K562 (cell line): ENCODE data around the gene LCLAT1. TPM values are rescaled to one million over a fixed set of nuclear protein-coding genes. Genes with fewer than 3 reads are reported as not detected.

ENCODE experiments used
- C11orf30 ChIP-seq: fragments of 450-650 bp; IDR thresholded peaks from 2 replicates; pipeline ENCODE4 v1.6.1; 2016; ENCODE audit warnings: low read depth, mild to moderate bottlenecking
- ELF4 ChIP-seq: fragments of 450-650 bp; formaldehyde crosslinking; IDR thresholded peaks from 2 replicates; pipeline ENCODE4 v1.4.0; 2022; ENCODE audit warnings: missing genetic modification characterization
- ELK1 ChIP-seq: sonication (generic); formaldehyde crosslinking; IDR thresholded peaks from 2 replicates; pipeline ENCODE4 v1.8.1; 2022; ENCODE audit warnings: missing genetic modification reagents
- MNT ChIP-seq, 2 experiments: fragments of 450-650 bp; conservative IDR thresholded peaks; 2 replicates each; pipeline ENCODE4 v1.6.1; 2017; ENCODE audit warnings: mild to moderate bottlenecking in 2 of 2, moderate library complexity in 2 of 2
- MYNN ChIP-seq, 2 experiments: sonication (generic); formaldehyde crosslinking in 1 of 2; IDR thresholded peaks; 2 replicates each; pipeline versions ENCODE4 v1.5.0 to v1.6.1; 2016 to 2020; ENCODE audit warnings: antibody characterized with exemption in 1 of 2, missing genetic modification reagents in 1 of 2
- ZBTB5 ChIP-seq: fragments of 450-650 bp; IDR thresholded peaks from 2 replicates; pipeline ENCODE4 v1.6.1; 2017; ENCODE audit warnings: antibody characterized with exemption
- ZNF77 ChIP-seq: fragments of 250-450 bp; sonication (Bioruptor Pico); IDR thresholded peaks from 2 replicates; pipeline ENCODE4 v1.5.0; 2020
- polyA plus RNA-seq, 8 experiments: library from polyadenylated mRNA; depleted of rRNA in 4 of 8; stranded (reverse) in 5 of 8; unstranded in 3 of 8; fragments of >200 nt; fragmentation: Nextera tagmentation in 2 of 8; fragmentation: Illumina TruSeq in 1 of 8; extraction: Ambion mirVana in 2 of 8; extraction: Trizol in 1 of 8; gene quantifications; 2 replicates each; pipeline versions ENCODE4 v1.2.1 to v1.2.3, GENCODE V29; 2011 to 2014; ENCODE audit warnings: inconsistent platforms in 1 of 8, missing spikeins in 1 of 8
- total RNA-seq, 7 experiments: library from RNA; depleted of rRNA in 6 of 7; stranded (reverse); fragments of >200 nt in 6 of 7; fragmentation: Illumina TruSeq in 2 of 7; extraction: Trizol in 2 of 7; gene quantifications; 2 replicates each; pipeline versions ENCODE4 v1.2.1 to v1.2.3, GENCODE V29; 2011 to 2021; ENCODE audit warnings: low replicate concordance in 1 of 7
- TF ChIP-seq, protein P1 (sequence below): fragments of 450-650 bp; IDR thresholded peaks from 2 replicates; pipeline ENCODE4 v1.6.1; 2017; ENCODE audit warnings: antibody characterized with exemption, mild to moderate bottlenecking
- TF ChIP-seq, protein P2 (sequence below): conservative IDR thresholded peaks from 2 replicates; pipeline ENCODE4 v1.6.1; 2011; ENCODE audit warnings: low read depth, mild to moderate bottlenecking, low read length; ENCODE audit not compliant: control insufficient read depth

LCLAT1 gene
- total and polyA plus RNA-seq, 9 of the 15 experiments (the other 6 are each of a cell fraction or from before 2014, with no cell fraction given): 8.9 to 63.3 (median 25.4) TPM

GRCh38 chr2:30447149-30448045, at the start of gene LCLAT1 (continued):
- TF ChIP-seq, protein P1, sequence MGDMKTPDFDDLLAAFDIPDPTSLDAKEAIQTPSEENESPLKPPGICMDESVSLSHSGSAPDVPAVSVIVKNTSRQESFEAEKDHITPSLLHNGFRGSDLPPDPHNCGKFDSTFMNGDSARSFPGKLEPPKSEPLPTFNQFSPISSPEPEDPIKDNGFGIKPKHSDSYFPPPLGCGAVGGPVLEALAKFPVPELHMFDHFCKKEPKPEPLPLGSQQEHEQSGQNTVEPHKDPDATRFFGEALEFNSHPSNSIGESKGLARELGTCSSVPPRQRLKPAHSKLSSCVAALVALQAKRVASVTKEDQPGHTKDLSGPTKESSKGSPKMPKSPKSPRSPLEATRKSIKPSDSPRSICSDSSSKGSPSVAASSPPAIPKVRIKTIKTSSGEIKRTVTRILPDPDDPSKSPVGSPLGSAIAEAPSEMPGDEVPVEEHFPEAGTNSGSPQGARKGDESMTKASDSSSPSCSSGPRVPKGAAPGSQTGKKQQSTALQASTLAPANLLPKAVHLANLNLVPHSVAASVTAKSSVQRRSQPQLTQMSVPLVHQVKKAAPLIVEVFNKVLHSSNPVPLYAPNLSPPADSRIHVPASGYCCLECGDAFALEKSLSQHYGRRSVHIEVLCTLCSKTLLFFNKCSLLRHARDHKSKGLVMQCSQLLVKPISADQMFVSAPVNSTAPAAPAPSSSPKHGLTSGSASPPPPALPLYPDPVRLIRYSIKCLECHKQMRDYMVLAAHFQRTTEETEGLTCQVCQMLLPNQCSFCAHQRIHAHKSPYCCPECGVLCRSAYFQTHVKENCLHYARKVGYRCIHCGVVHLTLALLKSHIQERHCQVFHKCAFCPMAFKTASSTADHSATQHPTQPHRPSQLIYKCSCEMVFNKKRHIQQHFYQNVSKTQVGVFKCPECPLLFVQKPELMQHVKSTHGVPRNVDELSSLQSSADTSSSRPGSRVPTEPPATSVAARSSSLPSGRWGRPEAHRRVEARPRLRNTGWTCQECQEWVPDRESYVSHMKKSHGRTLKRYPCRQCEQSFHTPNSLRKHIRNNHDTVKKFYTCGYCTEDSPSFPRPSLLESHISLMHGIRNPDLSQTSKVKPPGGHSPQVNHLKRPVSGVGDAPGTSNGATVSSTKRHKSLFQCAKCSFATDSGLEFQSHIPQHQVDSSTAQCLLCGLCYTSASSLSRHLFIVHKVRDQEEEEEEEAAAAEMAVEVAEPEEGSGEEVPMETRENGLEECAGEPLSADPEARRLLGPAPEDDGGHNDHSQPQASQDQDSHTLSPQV: peak; percentile 97
- TF ChIP-seq ELF4 (CRISPR knock-in tag) (no peak), MNT (conservative IDR thresholded peaks at IDR 0.05) (peak; percentile 28 to 76), MYNN (IDR thresholded peaks at IDR 0.05) (peak; percentile 15; the same call in 1 of the 2 replicates), MYNN (CRISPR knock-in tag; IDR thresholded peaks at IDR 0.05) (no peak), C11orf30 (peak; percentile 91), ZNF77 (CRISPR knock-in tag) (no peak), ELK1 (CRISPR knock-in tag) (no peak), ZBTB5 (no peak)
- TF ChIP-seq, protein P2, sequence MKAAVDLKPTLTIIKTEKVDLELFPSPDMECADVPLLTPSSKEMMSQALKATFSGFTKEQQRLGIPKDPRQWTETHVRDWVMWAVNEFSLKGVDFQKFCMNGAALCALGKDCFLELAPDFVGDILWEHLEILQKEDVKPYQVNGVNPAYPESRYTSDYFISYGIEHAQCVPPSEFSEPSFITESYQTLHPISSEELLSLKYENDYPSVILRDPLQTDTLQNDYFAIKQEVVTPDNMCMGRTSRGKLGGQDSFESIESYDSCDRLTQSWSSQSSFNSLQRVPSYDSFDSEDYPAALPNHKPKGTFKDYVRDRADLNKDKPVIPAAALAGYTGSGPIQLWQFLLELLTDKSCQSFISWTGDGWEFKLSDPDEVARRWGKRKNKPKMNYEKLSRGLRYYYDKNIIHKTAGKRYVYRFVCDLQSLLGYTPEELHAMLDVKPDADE: 0 out of 2 replicates have a peak, but pooled peaks have one; percentile 48
